OCI-M2 (cell line): ENCODE data around the gene ZNRF3.
"Not testable (repeated sequence)": the region's sequence is repeated elsewhere in the genome, so short reads cannot be mapped to it uniquely, and the experiment has no call there.

Source experiments
- DNase-seq: peaks from one replicate; lab custom pipeline; 2025; ENCODE audit not compliant: unreplicated experiment; lab: John Stamatoyannopoulos, UW

Gene ZNRF3

GRCh38 chr22:28883917-28884746 lies 760 bp downstream of the ZNRF3 start:
- DNase-seq: no peak

DNA sequence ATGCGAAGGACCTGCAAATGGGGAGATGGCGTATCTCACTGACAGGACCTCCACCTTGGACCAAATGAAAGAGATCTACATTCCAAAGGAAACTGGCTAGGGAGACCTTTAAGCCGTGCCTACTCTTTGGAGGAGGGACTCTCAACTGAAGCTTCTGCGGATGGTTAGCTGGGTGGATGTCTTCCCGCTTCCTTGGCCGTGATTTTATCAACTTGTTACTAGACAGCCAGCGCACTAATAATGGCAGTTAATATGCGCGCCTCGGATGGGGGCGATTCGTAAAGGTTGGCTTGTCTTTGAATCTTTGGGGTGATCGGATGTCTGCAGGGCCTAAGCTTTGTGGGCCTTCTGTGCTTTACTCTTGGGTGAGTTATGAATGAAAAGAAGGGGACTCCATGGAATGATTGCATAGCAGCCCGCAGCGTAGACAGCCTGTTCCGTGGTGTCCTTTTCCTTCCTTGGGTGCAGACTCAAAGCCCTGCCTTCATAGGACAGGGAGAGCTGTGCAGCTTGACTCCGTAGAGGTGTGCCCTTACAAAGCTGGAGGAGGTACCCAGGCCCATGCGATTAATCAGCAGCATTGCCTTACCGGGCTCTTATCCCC lies 1.5 kb downstream of the ZNRF3 start:
- DNase-seq: no peak

- no peak for DNase-seq
Measured at GRCh38 chr22:28885939-28886338, 2.6 kb downstream of the ZNRF3 start.

GRCh38 chr22:28886679-28887078 lies 3.3 kb downstream of the ZNRF3 start:
- not testable (repeated sequence) for DNase-seq

- DNase-seq: no peak
Measured at GRCh38 chr22:28887725-28888459, 4.5 kb downstream of the ZNRF3 start.

DNA sequence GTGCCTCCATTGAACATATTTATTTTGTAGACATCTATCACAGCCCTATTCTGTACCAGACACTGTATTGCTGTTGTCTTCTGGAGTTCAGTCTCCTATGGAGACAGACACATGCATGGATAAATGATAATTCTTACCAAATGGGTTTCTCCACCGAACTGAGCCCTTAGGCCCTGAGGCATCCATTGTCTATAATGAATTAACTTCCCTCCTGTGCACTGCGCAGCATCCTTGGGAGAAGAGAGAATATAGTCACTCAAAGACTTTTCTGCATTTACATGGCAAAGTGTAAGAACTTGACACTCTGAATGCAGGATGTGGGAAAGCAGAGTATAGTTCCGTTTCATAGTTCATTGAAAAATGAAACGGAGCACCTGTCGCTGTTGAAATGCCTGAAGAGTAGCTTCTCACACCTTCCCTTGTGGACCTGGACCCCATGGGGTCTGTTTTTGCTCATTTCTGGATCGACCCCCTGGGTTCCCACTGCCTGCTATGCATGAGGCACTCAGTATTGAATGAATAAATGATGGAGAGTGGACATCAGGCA lies 6.2 kb downstream of the ZNRF3 start:
- no peak for DNase-seq

GRCh38 chr22:28891156-28891733 lies 7.9 kb downstream of the ZNRF3 start:
- no peak for DNase-seq

- DNase-seq: no peak
Measured at GRCh38 chr22:28892175-28892731, 8.9 kb downstream of the ZNRF3 start.

- no peak for DNase-seq
Measured at GRCh38 chr22:28893810-28894209, 10.4 kb downstream of the ZNRF3 start.

- no peak for DNase-seq
Measured at GRCh38 chr22:28894334-28894733, 11.0 kb downstream of the ZNRF3 start.

DNA sequence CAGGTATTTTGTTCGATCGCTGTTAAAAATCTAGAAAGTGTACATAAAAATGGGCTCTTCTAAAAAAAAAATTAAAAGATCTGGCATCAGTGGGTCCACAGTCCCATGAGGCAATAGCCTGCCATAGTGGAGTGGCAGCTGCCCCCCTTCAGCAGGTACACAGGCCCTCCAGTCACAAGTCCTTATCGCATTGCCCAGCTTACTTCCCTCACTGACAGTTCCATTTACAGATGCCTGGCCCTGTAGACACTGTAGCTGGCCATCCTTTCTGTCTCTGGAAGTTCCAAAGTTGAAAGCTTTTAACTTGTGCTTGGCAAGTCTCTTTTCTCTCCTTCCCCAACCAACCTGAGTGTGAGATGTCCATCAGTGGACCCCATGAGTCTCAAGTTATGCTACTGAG lies 11.4 kb downstream of the ZNRF3 start:
- no peak for DNase-seq

DNA sequence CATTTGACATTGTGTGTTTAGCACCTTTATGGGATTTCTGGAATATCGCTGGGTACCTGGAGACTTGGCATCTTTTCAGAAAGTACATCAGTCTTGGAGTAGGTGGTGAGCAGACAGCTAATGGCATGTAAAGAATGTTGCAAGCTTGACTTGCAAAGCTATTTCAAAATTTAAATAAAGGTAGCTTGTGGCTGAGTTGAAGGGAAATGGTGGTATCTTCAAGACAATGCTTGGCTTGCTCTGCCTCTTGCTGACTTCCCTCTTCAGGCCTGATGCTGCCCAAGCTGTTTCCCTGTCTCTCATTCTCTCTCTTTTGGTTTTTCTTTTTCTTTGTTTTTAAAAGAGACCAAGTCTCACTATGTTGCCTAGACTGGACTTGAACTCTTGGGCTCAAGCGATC lies 13.2 kb downstream of the ZNRF3 start:
- no peak for DNase-seq

- no peak for DNase-seq
Measured at GRCh38 chr22:28898233-28898629, 14.9 kb downstream of the ZNRF3 start.

GRCh38 chr22:28899199-28899853 lies 16.0 kb downstream of the ZNRF3 start:
- DNase-seq: no peak

- DNase-seq: no peak
Measured at GRCh38 chr22:28900379-28900925, 17.1 kb downstream of the ZNRF3 start.

GRCh38 chr22:28902490-28902889 lies 19.1 kb downstream of the ZNRF3 start:
- no peak for DNase-seq

- no peak for DNase-seq
Measured at GRCh38 chr22:28903080-28903479, 19.7 kb downstream of the ZNRF3 start.

DNA sequence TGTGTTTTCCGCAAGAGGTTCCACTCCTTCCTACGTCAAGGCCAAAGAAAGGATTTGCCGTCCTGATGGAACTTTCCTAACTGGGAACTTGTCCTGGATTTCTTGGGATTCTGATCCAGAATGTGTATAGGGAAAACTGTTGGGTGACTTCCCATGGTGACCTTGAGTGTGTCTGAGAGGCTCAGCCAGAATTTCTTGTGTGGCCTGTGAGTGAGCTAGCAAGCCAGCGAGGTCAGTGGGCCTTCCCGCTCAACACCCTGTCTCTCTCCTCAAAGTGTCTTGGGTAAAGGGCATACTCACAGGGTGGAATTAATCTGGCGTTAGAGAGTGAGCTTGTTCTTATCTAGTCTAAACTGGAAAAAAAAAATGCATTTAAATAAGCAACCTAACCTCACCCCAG lies 20.4 kb downstream of the ZNRF3 start:
- no peak for DNase-seq

DNA sequence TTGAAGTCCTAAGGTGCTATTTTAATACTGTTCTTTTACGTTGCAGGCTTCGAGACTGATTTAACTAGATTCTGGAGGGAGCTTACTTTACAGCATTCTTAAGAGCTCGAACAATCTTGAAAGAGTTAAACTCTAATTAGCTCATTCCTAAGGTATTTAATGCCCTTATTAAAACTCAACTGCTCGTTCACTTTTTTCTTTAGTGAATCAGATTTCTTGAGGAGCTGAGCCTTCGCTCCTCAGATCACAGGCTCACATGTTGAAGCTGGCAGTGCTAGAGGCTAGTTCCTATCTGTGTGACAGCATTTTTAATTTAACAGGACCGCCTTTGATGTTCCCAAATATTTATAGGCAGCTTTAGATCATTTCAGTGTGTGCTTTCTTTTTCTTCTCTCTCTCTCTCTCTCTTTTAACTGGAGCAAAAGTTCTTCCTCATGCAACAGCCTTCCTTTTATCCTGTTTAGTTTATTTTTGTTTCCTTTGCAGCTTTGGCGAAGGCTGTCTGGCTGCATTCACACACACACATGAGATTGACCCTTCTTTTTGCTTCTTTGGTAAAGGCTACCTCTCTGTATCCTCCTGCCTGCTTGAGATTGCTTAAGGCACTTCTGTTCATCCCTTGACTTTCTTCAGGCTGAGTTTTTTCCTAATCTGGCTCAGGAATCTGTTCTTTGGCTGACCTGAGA lies 21.0 kb downstream of the ZNRF3 start:
- DNase-seq: no peak
